Activated CD8-positive, alpha-beta memory T cell treated with anti-CD3 and anti-CD28 coated beads, Interleukin-2, amount 50 U/mL, for 24 hours (primary cell): Measurements from ENCODE around the gene ATG10.
"Not testable (repeated sequence)": the region's sequence is repeated elsewhere in the genome, so short reads cannot be mapped to it uniquely, and the experiment has no call there.

ENCODE experiments used
- DNase-seq: peaks from one replicate; pipeline ENCODE4 v3.0.0-alpha.2; 2020; ENCODE audit errors: extremely low read depth

ATG10 gene

DNA sequence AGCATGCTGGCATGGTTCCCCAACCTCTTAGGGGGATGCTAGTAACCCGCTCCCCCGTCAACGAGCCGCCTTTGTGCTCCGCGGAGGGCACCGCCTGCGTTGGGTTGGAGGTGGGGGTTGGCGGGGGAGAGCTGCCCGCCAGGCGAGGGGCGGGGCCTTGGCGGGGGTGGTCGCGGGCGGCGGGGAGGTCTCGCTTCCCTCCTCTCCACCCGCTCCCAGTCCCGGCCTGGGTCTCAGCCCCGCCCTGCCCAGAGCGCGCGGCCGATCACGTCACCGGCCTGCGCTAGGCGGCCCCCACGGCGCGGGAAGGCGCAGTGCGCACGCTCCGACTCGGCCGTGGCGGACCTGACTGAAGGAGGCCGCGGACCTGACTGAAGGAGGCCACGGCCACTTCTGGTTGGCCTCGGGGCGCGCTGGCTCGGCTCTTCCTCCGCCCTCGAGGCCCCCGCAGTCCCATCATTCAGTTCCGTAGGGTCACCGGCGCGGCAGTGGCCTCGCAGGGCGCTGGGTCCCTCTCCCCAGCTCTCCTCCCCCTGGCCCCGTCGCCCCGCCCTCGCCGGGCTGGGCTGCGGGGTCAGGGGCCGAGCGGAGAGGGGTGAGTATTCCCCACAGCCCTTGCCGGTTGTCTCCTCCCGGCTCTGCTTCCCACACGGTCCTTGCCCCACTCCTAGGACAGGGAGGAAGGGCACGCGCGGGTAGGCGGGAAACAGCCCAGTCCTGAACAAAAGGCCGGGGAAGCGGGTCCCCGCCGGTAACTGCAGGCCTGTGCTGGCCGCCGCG is at the start of gene ATG10:
Gene ATG10, plus strand, starts transcription at position 312 of the 780 bp plus-strand sequence. CDS start 15,548 bp downstream, outside the sequence.
- DNase-seq, result peak; percentile 67

DNA sequence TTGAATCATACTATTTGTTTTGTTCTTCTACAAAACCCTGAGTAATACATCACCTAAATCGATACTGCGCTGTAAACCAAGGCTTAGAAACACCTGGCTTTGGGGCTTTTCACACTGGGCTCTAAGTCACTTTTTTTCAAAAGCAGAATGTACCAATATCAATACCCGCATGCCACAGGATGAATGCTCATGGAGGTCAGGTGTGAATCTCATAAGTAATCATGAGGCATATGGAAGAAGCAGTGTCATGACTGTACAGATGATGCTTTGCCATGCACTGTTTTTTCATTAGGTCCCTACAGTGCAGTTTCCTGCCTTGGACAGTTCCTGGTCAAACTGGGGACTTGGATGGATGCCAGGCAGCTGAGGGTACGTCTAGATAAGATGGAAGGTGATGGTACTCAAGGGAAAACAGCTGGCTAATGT is 49.0 kb upstream of the ATG10 start:
- DNase-seq, result no peak

DNA sequence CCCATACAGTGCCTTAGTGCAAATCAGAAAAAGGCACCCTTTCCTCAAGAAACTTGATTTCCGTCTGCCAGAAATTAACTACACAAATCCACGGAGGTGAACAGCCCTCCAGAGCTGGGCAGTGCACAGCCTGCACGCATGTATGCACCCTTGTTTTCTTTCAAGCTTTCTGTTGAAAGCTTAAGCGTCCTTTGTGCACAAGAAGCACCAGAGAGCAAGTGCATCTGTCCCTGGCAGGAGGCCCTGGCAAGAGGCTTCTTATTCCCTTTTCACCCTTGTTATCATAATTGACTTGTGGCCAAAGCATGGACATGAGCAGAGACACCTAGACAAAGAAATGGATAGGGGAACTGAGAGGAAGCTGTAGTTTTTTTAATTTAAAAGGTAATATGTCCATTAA is 47.4 kb upstream of the ATG10 start:
- DNase-seq, result no peak

DNA sequence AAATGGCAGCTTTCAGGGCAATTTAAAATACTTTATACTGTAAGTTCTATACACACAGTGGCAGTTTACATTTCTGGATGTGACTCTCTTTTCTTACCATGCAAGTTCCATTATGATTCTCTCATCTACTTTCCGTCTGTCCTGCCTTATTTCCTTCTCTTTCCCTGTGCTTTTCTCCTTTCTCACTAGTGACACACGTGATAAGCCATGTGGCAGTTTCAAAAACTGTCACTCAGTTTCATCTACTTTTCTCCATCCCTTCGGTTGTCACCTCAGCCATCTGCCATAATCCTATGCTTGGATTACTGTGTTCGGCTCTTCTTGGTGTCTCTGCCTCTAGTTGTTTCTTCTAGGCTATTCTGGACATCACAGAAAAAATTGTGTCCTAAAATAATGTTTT is 46.8 kb upstream of the ATG10 start:
- no peak for DNase-seq

DNA sequence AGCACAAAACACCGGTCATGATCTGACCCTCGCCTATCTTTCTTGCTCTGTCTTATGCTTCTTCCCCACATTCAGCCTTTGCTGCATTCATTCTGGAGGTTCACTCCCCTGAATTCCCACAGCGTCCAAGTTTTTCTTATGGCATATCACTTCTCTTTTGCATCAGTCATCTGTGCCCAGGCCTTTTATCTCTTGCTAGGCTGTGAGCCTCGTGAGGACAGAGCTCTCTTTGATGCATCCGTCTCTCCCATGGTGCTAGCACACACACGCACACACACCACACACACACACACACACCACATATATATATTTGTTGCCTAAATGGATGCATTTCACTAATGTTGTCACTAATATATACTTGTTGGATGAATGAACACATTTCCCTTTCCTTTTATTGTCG is 45.8 kb upstream of the ATG10 start:
- DNase-seq, result no peak

DNA sequence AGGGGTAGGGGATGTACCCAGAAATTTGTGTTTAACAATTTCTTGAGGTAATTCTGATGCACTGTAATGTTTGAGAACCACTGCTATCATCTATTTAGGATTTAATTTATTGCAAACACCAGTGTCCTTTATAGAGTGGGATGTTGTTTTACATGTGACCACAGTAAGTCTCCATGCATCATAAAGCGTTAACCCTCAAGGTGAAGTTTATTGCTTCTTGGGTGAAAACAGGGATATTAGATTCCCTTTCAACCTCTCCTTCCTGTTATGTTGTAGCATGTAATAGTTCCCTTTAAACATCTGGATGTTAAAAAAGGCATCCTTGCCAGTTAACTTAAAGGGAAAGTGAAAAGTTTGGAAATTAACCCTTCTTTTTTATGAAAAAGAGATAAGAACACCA is 35.8 kb upstream of the ATG10 start:
- DNase-seq, result no peak

DNA sequence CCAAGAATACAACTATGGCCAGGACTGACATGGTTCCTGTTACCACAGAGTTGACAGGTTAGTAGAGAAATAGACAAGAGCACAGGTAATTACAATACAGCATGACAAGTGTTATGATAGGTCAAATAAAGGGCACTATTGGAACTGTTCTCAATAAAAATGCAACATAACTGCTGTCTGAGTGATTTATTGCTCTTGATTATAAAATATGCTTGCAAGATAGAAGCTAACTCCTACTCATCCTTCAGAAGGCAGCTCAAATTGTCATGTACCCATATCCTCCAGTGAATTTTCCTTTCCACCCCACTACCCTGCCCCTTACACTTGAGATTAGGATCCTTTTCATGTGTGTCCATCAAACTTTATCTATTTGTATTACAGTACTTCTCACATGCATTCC is 35.1 kb upstream of the ATG10 start:
- no peak for DNase-seq

DNA sequence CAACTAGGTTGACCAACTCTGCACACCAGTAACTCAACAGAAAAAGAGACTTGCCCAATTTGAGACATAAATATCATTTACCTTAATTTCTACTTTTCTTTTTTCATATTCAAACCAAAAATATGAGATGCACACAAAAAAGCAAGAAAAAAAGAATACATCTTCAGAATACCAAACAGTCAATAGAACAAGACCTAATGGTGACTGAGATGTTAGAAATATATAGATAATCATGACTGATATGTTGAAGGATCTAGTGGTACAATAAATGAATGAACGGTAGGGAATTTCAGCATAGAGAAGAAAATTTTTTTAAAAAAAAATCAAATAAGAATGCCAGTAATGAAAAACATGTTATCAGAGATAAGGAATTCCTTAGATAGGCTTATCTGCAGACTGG is 29.1 kb upstream of the ATG10 start:
- DNase-seq, result no peak

DNA sequence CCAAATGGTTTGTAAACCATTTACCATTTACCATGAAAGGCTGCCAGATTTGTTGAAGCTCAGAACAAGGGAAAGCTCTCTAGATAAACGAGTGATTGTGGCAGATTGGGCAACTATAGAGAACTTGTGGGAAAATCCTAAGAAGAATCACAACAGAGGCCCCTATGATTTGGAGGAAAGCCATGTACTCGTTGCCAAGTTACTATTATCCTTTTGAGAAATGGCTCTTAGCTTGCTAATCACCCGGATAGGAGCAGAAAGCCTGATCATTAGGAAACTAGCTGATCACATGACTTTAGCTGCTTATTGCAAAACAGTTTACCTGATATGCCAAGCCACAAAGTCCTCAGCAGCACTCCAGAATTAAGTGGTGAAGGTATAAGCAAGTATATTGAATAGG is 23.5 kb upstream of the ATG10 start:
- no peak for DNase-seq

DNA sequence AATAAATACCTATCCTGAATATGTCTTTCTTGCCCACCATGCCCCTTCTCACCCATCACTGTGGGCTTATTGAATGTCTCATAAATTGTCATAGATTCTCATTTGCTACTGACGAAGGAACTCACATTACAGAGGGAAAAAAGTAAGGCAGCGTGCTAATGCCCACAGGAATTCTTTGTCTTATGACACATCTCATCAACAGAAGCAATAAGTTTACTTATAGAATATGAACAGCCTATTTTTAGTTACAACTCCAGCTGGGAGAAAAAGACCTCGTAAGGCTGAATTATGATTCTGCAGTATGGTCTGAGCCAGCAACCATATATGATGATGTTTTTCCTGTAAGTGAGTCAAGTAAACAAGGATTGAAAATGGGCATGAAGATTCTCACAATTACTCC is 22.4 kb upstream of the ATG10 start:
- DNase-seq, result no peak

DNA sequence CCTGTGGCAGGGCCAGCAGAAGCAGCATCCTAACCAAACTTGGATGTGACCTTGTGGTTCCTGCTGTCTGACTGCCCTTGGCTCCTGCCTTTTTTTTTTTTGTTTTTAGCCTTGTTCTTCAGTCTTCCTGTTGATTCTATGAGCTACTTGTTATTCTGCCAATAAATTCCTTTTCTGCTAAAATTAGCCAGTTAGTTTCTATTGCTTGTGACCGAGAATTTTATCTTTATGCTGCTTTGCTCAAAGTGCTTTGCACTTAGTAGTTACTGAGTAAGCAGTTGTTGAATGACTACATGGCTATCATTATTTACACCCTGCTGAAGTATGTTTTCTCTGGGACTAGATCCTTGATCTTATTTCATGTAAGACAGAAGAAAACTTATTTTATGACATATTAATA is 20.8 kb upstream of the ATG10 start:
- DNase-seq, result no peak

DNA sequence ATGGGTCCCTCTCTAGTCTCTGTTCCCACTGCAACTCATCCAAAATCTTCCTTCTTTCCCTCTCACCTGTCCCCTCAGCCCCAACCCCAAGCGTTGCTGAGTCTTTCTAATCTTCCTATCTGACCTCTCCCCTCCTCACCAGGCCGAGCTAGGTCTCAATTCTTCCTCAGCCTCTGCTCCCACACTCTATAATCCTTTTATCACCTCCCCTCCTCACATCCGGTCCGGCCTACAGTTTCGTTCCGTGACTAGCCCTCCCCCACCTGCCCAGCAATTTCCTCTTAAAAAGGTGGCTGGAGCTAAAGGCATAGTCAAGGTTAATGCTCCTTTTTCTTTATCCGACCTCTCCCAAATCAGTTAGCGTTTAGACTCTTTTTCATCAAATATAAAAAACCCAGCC is 17.0 kb upstream of the ATG10 start:
- not testable (repeated sequence) for DNase-seq

DNA sequence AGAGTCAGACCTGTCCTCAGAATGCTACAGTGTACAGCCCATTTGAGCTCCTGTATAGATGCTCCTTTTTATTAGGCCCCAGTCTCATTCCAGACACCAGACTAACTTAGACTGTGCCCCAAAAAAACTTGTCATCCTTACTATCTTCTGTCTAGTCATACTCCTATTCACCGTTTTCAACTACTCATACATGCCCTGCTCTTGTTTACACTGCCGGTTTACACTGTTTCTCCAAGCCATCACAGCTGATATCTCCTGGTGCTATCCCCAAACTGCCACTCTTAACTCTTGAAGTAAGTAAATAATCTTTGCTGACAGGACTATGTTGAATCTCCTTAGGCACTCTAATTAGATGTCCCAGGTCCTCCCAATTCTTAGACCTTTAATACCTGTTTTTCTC is 13.7 kb upstream of the ATG10 start:
- not testable (repeated sequence) for DNase-seq

DNA sequence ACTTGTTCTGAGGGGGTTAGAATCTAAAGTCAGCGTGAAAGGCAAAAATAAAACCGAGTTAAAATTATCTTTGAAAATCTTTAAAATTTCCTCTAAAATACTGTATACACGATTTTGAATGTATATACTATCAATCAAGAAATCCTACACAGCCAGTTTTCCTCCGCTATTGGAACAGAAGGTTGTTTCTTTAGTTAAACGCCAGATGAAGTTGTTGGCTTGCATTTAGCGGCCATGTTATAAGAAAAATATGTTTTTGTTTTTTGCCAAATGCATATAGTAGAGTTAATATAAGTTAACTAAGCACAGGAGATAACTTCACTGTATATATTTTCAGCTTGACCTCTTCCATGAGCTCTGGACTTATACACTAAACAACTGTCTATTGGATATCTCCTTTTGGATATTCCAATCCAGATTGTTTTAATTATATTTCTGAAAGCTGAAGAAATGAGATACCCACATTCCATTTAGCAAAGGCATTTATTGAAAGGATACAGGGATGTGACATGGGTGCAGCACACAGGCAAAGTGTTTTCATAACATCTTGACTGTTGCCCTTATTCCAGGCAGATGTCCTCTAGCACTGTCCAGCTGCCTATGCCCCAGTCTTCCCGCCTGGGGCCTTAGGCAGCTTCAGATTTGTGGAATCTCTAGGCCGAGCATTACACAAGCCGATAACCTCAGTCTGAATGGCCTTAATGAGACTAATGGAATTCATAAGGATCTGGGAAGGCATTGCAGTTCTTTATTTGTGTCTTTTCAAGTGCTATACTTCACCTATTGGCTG is 10.0 kb upstream of the ATG10 start:
- no peak for DNase-seq

DNA sequence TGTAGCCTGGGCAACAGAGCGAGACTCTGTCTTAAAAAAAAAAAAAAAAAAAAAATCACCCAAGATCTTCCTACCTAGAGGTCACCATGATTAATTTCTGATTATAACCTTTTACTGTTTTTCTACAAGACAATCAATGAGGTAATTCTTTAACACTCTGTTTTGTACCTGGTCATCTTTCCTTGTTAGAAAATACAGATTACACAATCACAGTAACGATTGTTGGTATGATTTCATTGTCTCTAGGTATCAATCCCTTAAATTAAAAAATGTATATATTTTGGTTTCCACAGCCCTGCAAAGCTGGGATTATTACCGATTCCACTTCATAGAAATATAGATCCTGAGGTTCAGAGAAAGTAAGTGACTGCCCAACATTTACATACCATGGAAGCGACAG is 8.3 kb upstream of the ATG10 start:
- no peak for DNase-seq

DNA sequence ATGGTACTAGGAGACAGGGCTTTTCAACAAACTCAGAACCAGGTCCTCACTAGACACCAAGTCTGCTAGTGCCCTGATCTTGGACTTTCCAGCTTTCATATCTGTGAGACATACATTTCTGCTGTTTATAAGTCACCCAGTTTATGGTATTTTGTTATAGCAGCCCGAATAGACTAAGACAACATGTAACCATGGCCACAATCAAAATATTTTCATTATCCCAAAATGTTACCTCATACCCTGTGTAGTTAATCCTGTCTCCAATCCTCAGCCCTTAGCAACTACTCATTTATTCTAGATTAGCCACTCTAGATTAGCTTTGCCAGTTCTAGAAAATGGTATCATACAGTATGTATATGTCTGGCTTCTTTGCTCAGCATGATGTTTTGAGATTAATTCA is 6.3 kb upstream of the ATG10 start:
- DNase-seq, result no peak

DNA sequence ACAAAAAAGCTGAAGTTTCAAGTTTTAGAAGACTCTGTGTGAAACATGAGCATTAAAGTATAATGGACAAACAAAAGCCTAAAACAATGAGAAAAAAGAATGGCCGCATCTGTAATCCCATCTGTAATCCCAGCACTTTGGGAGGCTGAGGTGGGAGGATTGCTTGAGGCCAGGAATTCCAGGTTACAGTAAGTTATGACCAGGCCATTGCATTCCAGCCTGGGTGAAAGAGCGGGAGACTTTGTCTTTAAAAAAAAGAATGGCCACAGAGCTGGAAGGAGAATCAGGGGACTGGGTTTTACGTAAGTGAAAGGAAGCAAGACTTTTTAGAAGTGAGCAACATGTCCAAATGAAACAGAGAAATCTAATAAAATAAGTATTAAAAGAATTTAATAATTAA is 2.6 kb upstream of the ATG10 start:
- no peak for DNase-seq

DNA sequence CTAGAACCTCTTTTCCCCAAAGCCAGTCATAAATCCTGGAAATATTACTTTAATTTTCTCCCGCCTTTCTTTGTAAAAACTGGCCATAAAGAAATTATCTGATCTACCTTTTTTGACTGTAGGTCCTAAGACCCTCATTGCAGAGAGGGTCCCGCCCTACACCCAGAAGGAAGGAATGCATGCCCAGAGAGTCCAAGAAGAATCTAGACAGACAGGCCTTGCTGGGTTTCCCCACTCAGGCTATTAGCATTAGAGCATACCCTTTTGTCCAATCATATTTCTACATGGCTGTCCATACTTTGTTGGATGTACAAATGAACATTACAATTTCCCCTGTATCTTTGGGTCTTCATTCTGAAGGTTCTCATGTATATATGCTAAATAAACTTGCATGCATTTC is 1.9 kb upstream of the ATG10 start:
- DNase-seq, result no peak

DNA sequence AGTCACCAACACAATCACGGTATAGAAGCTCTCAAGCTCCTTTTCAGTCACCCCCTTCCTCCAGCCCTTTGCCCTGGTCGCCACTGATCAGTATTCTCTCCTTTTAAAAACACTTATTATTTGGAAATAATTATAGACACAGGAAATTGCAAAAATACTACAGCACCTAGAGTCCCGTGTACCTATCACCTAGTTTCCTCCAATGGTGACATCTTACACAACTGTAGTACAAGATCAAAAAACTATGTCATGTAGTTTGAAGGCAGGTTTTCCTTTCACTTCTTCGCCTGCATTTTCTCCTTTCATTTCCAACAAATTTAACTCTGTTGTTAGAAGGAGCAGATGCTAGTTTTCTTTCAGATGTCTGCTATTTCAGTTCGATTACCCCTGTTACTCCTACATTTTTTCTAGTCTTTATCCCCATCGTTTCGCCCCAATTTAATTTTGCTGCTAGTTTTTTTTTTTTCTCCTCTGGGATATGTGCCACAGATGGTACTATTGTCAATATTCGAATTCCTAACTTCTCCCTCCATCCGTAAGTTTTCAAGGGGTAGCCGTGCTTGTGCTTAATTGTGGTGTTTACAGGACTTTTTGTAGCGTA is 612 bp upstream of the ATG10 start:
- no peak for DNase-seq

DNA sequence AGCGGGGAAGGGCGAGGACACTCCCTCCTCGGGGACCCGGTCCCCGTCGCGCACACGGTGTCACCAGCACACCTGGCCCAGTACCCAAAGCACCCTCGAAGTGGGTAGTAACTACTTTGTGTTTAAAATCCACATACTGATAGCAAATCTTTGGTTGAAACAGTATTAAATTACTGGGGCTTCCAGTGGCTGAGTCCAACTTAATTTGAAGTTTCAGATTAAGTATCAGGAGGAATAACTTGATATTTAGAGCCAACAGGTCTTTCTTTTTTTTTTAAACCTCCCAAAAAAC is 615 bp downstream of the ATG10 start:
- no peak for DNase-seq

DNA sequence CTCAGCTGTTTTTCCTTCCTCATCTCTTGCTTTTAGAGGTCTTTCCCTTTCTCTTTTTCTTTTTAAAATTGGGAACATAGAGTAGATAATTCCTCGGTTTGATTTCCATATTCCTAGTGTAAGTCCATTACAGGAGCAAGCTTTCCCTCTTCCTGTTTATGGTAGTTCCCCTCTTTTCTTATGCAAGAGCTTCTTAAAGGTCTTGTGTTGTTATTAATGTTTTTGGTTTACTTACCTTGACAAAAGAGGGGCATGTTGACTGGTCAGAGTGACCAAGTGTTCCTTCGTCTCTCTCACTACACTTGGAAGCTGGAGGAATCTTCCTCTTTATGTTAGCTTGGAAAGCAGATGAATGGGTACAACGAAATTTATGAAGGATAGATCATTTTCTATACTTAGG is 8.3 kb downstream of the ATG10 start:
- DNase-seq, result no peak

DNA sequence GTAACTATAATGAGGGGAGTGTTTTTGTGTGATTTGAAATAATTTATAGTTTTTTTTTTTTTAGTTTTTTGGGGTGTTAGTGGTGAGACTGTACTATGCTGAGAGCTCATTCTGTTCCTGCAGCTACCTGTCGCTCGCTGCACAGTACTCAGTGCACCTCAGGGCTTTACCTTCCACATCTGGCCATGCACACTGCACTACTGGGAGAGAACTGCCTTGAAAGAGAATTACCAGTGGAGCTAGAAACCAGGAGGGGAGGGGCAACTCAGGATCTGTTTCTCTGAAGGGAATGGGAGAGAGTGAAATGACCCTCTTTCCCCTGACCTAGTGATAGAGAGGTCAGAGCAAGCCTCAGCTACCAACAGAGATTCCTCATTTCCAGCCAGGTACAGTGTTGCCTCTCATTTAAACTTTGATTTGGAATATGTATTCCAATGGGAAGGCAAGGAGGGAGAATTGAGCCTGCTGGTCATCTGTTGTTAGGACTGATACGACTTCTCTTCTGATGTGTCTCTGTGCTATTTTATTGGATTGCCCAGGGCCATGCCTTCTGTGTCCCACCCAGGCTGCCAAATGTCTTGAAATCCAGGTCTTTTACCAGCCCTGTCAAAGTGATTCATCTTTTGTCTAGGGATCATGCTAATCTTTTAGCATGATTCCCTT is 8.9 kb downstream of the ATG10 start:
- DNase-seq, result no peak
